GM12891 (cell line): Measurements from ENCODE around the gene RANBP9.

ENCODE experiments used
- DNase-seq: peaks from one replicate; pipeline ENCODE4 v3.0.0; 2011; ENCODE audit warnings: low spot score; ENCODE audit not compliant: insufficient read length
- FAIRE-seq: peaks from 2 replicates; lab custom pipeline; 2011; peaks lifted over from hg19 to GRCh38; lab: Jason Lieb, UNC
- PAX5 ChIP-seq: IDR thresholded peaks from 2 replicates; pipeline ENCODE4 v1.6.1; 2011; ENCODE audit warnings: low read length, moderate library complexity, mild to moderate bottlenecking; ENCODE audit not compliant: insufficient read depth, severe bottlenecking
- POLR2A ChIP-seq: IDR thresholded peaks from 2 replicates; pipeline ENCODE4 v1.6.1; 2011; ENCODE audit warnings: low read depth, low read length, control low read depth
- POLR2AphosphoS5 ChIP-seq: IDR thresholded peaks from 2 replicates; pipeline ENCODE4 v1.6.1; 2011; ENCODE audit warnings: low read depth, low read length, control low read depth
- POU2F2 ChIP-seq: IDR thresholded peaks from 2 replicates; pipeline ENCODE4 v1.6.1; 2011; ENCODE audit warnings: low read depth, mild to moderate bottlenecking, control low read depth, low read length, moderate library complexity
- SPI1 ChIP-seq: IDR thresholded peaks from 2 replicates; pipeline ENCODE4 v1.6.1; 2011; ENCODE audit warnings: low read depth, low read length, control low read depth
- TAF1 ChIP-seq: IDR thresholded peaks from 2 replicates; pipeline ENCODE4 v1.6.1; 2011; ENCODE audit warnings: low read depth, low read length, control low read depth

Gene RANBP9

DNA sequence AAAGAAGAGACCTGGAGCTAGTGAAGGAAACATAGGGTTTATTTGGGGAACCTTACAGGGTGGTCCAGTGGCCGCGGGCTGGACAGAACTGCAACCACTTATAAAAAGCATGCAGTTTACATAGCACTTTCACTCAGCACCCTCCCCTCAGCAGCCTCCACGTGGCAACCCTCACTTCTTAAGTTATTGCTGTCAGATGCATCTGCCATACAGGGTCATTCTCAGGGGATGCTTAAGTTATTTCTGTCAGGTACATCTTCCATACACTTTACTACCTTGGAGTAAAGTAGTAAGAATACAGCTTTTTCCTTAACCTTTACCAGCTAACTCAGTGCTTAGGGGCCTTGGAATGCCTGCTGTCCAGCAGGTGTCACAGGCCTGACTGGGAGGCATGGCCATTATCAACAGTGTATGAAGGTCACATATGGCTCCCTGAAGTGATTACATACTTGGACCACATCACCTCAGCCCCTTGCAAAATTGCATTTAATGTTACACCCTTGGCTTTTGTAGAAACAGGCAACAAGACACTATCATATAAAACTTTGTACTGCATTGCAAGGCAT is 98.5 kb downstream of the RANBP9 start:
- FAIRE-seq = peak; percentile 54

DNA sequence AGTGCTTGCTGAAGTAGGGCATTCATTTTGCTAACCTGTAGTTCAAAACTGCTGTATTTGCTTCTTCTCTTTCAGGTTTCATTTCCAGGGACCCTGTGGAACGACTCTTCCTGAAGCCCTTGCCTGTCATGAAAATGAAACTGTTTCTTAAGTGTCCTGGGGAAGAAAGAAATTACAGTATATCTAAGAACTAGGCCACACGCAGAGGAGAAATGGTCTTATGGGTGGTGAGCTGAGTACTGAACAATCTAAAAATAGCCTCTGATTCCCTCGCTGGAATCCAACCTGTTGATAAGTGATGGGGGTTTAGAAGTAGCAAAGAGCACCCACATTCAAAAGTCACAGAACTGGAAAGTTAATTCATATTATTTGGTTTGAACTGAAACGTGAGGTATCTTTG is 99.9 kb downstream of the RANBP9 start:
- no peak for DNase-seq
- FAIRE-seq = no peak

More for the DNA sequence above, 98.5 kb downstream of the RANBP9 start:
- no peak for TF ChIP-seq SPI1
- no peak for TF ChIP-seq POLR2AphosphoS5
- TF ChIP-seq POU2F2 = no peak
- no peak for TF ChIP-seq PAX5
- TF ChIP-seq TAF1 = no peak
- no peak for TF ChIP-seq POLR2A
- no peak for DNase-seq

DNA sequence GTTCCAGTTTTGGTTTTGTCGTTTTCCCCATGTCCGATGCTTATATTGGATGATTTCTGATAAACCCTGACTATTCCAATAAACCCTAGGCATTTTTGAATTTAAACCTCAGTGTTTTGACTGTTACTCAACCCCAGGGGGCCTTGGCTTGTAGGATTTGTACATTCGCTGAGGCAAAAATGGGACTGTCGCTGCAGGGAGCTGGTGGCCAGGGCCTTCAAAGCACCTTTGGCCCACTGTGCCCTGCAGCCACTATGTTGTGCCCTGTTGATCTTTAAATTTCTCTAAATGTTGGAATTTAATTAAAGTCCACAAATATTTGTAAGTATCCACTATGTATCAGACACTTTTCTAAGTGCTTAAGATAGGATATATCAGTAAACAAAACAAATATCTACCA is 106.0 kb downstream of the RANBP9 start:
- DNase-seq (no peak), FAIRE-seq (no peak)
- TF ChIP-seq POLR2AphosphoS5 = no peak
- no peak for TF ChIP-seq TAF1
- no peak for TF ChIP-seq POU2F2
- no peak for TF ChIP-seq POLR2A
- TF ChIP-seq PAX5 = no peak
- TF ChIP-seq SPI1 = no peak

More for the DNA sequence above, 99.9 kb downstream of the RANBP9 start:
- no peak for TF ChIP-seq SPI1
- TF ChIP-seq POLR2A = no peak
- TF ChIP-seq POU2F2 = no peak
- TF ChIP-seq TAF1 = no peak
- no peak for TF ChIP-seq PAX5
- no peak for TF ChIP-seq POLR2AphosphoS5

DNA sequence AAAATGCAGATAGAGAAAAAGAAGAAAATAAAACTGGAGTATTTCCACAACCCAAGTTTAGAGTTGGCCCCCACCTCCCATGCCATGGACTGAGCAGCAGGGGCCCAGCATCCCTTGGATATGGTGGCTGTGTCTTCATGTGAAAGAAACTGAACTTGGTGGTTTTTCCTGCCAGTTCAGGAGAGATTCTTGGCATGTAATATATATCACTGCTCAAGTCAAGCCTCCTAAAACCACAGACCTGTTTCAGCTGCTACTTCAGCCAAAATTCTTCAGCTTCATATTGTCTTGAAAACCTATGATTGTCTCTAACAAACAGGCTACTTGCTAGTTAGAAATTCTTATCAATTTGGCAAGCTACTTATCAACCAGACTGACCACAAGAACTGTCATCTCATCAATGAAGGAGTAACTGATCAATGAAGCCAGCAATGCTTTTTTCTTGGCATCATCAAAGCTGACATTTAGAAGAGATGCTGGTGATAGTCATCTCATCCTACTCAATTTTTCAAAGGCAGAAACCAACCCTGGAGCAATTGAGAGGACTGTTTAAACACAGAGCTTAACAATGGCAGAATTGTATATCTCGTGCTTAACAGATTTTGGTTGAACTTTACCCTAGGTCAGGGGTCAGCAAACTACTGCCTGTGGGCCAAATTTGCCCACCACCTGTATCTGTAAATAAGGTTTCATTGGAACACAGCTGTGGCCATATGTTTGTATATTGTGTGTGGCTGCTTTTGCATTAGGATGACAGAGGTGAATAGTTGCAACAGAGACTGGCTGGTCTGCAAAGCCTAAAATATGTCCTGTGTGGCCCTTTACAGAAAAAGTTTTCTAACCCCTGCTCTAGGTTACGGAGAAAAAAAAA is 106.9 kb downstream of the RANBP9 start:
- DNase-seq (no peak), FAIRE-seq (no peak)
- TF ChIP-seq POU2F2 = no peak
- TF ChIP-seq POLR2AphosphoS5 = no peak
- TF ChIP-seq SPI1 = no peak
- no peak for TF ChIP-seq TAF1
- TF ChIP-seq PAX5 = no peak
- no peak for TF ChIP-seq POLR2A

DNA sequence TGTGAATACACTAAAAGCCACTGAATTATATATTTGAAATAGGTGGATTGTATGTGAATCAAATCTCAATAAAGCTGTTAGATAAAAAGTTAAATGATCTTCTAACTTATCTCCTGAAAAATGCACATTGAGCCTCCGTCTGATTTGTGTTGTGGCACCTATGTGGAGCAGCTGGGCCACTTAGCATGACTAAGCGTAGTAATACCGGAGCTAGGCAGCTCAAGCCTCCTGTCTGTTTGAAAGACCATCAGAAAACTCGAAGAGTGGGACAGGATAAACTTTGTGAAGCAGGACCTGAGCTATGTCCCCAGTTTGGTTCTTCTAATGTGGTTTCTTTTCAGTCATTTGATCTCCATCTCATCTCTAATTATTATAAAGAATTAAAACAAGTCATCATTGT is 107.5 kb downstream of the RANBP9 start:
- no peak for DNase-seq
- TF ChIP-seq TAF1 (no peak), POLR2AphosphoS5 (no peak), POLR2A (no peak), PAX5 (no peak), SPI1 (no peak), POU2F2 (no peak)
- no peak for FAIRE-seq

DNA sequence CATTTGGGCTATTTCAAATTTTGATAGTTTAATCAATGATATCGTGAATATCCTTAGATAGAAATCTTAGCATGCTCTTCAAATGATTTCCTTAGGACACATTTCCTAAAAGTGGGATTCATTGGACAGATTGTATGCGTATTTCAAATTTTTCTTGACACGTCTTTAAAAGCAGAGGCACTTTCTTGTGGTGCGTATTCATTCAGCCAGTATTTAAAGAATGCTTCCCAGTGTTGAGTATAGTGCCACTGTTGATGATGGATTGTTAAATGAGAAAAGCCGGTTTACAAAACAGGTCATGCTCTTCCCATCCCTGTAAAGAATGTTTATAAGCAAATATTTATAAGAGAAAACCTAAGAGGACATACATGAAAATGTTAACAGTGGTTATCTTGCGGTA is 111.6 kb downstream of the RANBP9 start:
- DNase-seq (no peak), FAIRE-seq (no peak)
- TF ChIP-seq SPI1 (no peak), PAX5 (no peak), TAF1 (no peak), POU2F2 (no peak), POLR2A (no peak), POLR2AphosphoS5 (no peak)

DNA sequence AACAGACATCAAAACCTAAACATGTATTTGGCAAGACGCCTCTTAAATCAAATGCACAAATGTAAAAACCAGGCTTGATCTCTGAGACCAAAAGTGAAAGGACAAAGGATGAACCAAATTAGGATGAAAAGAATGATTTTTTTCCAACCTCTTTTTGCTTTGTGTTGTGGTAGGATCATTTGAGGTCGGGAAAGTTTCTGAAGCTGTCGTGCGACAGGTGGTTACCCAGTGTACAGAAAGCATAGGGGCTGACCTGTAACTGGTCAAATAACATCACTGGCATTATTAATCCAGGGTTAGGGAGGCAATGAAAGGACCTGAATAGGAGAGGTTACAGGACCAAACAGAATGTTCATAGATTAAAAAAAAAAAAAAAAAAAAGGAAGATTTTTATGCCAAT is 114.6 kb downstream of the RANBP9 start:
- no peak for DNase-seq
- TF ChIP-seq SPI1 (no peak), POU2F2 (no peak), TAF1 (no peak), POLR2AphosphoS5 (no peak), PAX5 (no peak), POLR2A (no peak)
- FAIRE-seq = no peak

DNA sequence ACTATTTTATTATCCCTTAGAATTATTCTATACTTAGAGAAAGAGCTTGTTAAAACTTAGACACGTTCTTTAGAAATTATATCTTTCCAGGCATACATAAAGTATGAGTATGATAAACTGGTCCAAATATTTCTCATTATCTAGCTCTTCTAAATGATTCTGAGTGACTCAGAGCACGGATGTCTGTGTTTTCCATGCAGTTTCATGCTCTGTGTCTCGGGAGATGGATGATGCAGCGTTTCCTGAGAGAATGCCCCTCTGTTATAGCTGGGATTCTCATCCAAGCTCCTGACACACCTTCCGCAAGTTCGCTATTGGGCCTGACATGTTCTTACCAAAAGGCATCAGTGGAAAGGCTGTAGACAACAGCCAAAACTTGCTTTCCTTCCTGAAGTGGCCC is 117.9 kb downstream of the RANBP9 start:
- FAIRE-seq = no peak
- TF ChIP-seq SPI1 = no peak
- TF ChIP-seq POLR2AphosphoS5 = no peak
- no peak for DNase-seq

DNA sequence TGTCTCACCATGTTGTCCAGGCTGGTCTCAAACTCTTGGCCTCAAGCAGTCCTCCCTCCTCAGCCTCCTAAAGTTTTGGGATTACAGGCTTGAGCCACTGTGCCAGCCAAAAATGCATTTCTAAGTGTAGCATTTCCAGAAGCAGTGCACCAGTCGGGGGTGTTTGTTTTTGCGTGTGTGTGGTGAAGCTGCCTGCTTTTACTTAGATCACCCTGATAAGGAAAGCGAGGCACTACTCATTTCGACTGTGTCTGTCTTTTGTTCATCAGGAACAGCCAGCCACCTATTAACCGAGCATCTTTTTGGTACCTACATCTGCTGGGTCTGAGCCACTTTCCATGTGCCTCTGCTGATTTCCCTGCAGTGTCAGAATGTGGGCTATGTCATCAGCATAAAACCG is 118.5 kb downstream of the RANBP9 start:
- FAIRE-seq = no peak
- TF ChIP-seq POLR2A (no peak), TAF1 (no peak), POU2F2 (no peak), SPI1 (no peak), POLR2AphosphoS5 (no peak), PAX5 (no peak)
- no peak for DNase-seq

DNA sequence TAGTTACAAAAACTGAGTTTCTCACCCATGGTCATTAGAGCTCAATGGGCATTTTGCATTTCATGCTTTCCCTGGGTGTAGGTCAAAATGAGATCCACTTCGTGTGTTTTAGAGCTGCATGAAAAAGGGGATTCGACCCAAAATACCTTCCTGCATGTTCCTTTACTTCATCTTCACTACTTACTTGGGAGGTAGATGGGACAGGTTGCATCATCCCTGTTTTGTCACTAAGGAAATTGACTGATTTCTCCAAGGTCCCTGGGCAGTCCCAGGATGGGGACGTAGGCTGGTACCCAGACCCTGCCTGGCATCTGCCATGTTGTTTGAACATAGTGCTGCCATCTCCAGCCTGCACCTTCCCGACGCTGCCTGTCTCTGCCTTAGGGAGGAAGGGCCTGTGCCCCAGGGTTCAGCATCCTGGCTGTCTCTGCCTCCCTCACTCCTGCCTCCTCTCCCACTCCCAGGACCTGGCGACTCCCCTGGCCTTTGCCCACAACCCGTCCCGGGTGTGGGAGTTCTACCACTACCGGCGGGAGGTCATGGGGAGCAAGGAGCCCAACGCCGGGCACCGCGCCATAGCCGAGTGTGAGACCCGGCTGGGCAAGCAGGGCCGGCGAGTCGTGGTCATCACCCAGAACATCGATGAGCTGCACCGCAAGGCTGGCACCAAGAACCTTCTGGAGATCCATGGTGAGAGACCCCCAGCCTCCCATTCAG is 120.3 kb downstream of the RANBP9 start:
- no peak for FAIRE-seq
- no peak for DNase-seq
- no peak for TF ChIP-seq SPI1
